ENCODE measurements around the gene RET.

Gene RET

DNA sequence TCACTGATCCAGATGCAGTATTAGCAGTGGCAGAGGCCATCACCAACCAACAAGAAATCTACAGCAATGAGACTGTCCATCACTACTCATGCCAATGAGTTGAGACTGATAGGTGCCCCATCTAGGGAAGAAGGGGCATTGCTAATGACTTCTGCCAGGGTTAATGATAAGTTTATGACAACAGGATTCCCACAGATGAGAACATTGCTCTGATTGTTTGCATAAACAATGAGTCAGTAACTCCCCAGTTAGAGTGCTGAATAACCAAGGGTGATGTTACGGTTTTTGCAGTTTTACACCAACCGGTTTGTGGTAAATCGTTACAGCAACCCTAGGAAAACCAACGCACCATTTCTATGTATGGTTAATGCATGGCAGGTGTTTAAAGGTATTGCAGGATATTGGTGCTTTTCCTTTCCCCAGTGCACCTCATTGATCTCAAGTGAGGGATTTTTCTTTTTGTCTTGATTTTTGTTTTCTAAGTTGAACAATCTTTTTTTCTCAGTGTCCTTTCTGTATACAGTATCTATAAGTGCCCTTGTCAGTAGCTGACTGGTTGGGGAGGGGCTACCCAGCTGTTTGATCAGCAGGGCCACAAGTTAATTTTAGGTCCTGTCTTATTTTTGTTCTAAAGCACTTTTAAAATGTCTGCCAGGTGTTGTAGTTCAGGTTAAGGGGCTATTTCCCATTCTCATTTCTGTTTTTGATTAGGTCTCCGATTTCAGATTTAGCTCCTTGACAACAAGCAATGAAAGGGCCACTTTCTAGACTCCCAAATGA lies 57.4 kb downstream of the RET start:
- POLR2A ChIA-PET: no interaction called here
- CTCF ChIA-PET: no interaction called here
- TF ChIP-seq, protein P1, sequence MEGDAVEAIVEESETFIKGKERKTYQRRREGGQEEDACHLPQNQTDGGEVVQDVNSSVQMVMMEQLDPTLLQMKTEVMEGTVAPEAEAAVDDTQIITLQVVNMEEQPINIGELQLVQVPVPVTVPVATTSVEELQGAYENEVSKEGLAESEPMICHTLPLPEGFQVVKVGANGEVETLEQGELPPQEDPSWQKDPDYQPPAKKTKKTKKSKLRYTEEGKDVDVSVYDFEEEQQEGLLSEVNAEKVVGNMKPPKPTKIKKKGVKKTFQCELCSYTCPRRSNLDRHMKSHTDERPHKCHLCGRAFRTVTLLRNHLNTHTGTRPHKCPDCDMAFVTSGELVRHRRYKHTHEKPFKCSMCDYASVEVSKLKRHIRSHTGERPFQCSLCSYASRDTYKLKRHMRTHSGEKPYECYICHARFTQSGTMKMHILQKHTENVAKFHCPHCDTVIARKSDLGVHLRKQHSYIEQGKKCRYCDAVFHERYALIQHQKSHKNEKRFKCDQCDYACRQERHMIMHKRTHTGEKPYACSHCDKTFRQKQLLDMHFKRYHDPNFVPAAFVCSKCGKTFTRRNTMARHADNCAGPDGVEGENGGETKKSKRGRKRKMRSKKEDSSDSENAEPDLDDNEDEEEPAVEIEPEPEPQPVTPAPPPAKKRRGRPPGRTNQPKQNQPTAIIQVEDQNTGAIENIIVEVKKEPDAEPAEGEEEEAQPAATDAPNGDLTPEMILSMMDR (IDR thresholded peaks at IDR 0.05; ENCODE audit: insufficient read depth, low read length, missing control alignments): no peak
- no peak for DNase-seq (ENCODE audit: low read depth, low spot score)
- H3K4me3 ChIP-seq (ENCODE audit: low read depth, low read length): no peak overlapping the region

DNA sequence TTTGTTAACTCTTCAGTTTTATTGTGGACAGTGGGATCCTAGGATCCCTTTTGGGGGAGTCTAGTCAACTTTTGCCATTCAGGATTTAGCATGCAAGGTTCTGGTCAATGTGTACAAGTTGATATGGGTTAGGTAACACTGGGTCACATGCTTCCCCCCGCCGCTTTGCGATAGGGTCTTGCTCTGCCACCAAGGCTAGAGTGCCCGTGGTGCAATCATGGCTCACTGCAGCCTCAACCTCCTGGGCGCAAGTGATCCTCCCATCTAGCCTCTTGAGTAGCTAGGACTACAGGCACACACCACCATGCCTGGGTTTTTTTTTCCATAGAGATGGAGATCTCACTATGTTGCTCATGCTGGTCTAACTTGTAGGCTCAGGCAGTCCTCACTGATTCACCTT lies 58.2 kb downstream of the RET start:
- ChIA-PET POLR2A (no interaction called here), CTCF (no interaction called here)
- no peak for DNase-seq (ENCODE audit: low read depth, low spot score)
- TF ChIP-seq, protein P1 (IDR thresholded peaks at IDR 0.05; ENCODE audit: insufficient read depth, low read length, missing control alignments): no peak
- no peak overlapping the region for H3K4me3 ChIP-seq (ENCODE audit: low read depth, low read length)

DNA sequence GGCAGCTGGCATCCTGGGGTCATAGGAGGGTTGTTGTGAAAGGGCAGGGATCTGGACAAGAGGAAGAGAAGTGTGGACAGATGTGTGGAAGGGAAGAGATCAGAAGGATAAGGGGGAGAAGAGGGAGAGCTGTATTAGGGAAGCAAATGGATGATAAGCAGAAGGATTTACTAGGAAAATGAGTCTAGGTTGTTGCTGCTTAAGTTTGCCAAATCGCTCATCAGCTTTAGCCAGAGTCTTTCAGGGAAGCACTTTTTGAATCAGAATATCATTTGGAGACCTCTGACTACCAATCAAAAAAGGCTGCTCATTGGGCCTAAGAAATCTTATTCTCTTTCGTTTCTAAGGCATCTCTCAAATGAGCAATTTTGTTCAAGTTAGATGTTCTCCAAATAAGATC lies 58.8 kb downstream of the RET start:
- TF ChIP-seq, protein P1 (IDR thresholded peaks at IDR 0.05; ENCODE audit: insufficient read depth, low read length, missing control alignments): no peak
- ChIA-PET POLR2A (no interaction called here), CTCF (no interaction called here)
- no peak overlapping the region for H3K4me3 ChIP-seq (ENCODE audit: low read depth, low read length)
- DNase-seq (ENCODE audit: low read depth, low spot score): no peak

DNA sequence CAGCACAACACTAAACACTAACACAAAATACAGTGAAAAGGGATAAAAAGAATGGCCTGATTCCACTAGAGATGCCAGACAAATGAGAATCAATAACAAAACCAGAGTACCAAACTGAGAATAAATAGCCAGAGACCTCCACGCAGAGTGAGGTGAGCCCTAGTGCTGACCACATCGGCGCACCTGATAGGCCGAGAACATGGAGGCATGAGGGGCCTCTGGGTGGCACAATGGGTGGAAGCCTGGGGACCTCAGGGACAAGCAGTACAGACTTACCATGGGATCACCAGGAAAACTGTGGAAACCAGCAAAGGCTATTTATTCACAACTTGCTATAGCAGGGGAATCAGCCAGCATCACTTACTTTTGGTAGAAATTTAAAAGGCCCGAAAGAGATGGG lies 59.6 kb downstream of the RET start:
- H3K4me3 ChIP-seq (ENCODE audit: low read depth, low read length): no peak overlapping the region
- ChIA-PET POLR2A (no interaction called here), CTCF (no interaction called here)
- TF ChIP-seq, protein P1 (IDR thresholded peaks at IDR 0.05; ENCODE audit: insufficient read depth, low read length, missing control alignments): no peak
- no peak for DNase-seq (ENCODE audit: low read depth, low spot score)

DNA sequence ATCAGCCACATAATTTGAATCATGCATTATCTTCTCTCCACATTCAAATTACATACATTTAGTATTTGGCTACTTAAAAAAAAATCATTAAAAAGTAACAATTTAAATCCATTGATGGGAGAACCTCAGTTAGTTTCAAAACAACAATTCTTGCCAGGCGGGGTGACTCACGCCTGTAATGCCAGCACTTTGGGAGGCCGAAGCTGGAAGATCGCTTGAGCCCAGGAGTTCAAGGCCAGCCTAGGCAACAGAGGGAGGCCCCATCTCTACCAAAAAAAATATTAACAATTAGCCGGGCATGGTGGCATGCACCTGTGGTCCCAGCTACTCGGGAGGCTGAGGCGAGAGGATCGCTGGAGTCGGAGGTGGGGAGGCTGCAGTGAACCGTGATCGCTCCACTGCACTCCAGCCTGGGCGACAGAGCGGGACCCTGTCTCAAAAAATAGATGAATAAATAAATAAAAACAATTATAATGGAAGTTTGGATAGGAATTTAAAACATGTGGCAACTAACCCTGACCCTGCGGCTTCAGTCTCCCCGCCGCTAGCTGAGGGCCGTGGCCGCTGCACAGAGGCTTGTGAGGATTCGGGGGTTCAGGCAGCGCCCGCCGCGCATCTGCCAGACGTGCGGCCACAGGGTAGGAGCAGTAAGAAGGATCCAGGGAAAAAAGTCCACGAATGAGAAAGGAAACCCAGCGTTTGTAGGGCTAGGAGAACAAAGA lies 60.3 kb downstream of the RET start:
- no peak for DNase-seq (ENCODE audit: low read depth, low spot score)
- TF ChIP-seq, protein P1 (IDR thresholded peaks at IDR 0.05; ENCODE audit: insufficient read depth, low read length, missing control alignments): no peak

DNA sequence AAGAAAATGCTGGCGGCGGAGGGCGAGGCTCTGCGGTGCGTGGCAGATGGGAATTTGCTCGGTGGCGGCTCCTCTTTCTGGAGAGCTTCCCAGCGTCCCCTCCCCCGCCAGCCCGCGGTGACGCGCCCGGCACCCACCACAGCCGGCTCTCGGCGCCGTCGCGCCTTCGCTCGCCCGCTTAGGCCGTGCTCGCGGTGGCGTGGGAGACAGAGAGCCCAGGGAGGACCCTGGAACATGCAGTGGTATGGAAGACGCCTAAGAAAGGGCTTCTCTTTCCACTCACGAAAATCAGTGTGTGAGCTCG lies 60.8 kb downstream of the RET start:
- TF ChIP-seq, protein P1 (IDR thresholded peaks at IDR 0.05; ENCODE audit: insufficient read depth, low read length, missing control alignments): no peak
- no peak for DNase-seq (ENCODE audit: low read depth, low spot score)
- H3K4me3 ChIP-seq (ENCODE audit: low read depth, low read length): peak overlapping the region; percentile 75
- POLR2A ChIA-PET: interaction anchor here (0.7 to 1.4 kb wide), 5 partner anchors 8 to 64 kb away, joined by 3 to 9 read pairs (median 3); no protein-coding TSS in a partner anchor
- CTCF ChIA-PET: interaction anchor here (1.0 kb wide), 1 partner anchor 8 kb away, joined by 5 read pairs; no protein-coding TSS in a partner anchor

More for the DNA sequence above, 60.3 kb downstream of the RET start:
- peak overlapping the region; percentile 75 for H3K4me3 ChIP-seq (ENCODE audit: low read depth, low read length)
- ChIA-PET POLR2A (interaction anchor here (1.4 kb wide), 1 partner anchor 35 kb away, joined by 3 read pairs; no protein-coding TSS in a partner anchor), CTCF (interaction anchor here (1.0 kb wide), 1 partner anchor 8 kb away, joined by 5 read pairs; no protein-coding TSS in a partner anchor)
